CD4-positive, alpha-beta T cell treated with Interleukin-1 beta for 1 hour (primary cell): ENCODE results near the gene GHRHR.

Experiments used
- DNase-seq, 2 donors: peaks; one replicate each; pipeline ENCODE4 v3.0.0-alpha.2; 2020 to 2022

The GHRHR gene

DNA sequence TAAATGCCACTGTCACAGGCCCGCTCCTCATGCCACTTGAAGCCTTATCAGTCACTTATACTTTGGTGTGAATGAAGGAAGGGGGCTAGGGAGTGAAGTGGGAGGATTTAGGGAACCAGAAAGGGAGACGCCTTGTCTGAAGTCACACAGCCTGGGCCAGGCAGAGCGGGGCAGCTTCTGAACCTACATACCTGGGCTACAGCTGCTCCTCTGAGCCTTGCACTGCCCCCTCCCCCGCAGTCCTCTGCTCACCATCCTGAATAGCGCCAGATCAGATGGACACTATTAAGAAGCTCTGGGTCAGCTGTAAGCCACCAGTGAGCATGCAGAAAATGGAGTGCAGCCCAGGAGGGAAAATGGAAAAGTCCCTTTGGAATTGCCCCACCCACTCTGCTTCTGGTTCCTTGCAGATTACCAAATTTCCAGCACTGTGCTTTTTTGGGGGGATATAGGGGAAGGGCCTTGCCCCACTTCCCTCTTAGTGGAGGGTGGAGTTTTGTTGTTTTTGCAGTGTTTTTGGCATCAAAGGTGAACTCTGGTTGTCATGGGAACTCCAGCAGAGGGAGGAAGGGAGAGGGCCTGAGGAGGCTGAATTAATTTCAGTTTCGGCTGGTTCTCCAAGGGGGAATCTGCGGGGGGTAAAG, 53.4 kb downstream of the GHRHR start:
- DNase-seq = peak in 1 of 2 donors; percentile 20

DNA sequence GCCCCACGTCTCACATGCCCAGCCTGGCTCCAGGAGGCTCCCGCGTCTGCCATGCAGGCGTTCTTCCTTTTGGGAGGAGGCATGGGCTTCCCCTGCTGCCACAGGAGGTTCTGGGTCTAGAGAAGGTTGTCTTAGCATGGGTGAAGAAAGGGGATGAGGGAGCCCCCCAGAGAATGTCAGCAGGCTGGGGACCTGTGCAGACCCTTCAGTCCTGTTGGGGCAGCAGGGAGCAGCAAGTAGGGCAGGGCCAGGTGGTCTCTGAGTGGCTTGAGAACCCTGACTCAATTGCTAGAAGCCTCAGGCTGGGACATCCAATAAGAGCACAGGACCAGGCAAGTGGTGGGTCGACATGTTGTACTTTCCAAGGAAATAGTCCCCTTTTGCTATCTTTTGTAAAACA, 54.0 kb downstream of the GHRHR start:
- no peak for DNase-seq

DNA sequence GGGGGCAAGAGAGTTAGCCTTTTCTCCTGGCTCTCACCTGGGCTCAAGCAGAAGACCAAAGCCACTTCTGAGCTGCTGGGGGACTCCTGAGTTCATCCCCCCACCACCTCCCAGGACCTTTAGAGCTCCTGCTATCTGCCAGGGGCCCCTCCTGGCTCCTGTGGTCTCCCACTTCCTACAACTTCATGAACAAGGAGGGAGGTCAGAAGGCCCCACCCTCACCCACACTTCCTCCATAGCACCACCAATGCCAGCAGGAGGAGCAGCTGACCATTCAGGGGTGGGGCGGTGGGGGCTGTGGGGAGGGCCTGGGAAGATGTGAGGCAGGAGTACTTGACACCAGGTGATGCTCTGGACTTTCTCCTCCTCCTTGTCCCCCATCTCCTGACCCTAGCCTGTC, 55.8 kb downstream of the GHRHR start:
- no peak for DNase-seq

DNA sequence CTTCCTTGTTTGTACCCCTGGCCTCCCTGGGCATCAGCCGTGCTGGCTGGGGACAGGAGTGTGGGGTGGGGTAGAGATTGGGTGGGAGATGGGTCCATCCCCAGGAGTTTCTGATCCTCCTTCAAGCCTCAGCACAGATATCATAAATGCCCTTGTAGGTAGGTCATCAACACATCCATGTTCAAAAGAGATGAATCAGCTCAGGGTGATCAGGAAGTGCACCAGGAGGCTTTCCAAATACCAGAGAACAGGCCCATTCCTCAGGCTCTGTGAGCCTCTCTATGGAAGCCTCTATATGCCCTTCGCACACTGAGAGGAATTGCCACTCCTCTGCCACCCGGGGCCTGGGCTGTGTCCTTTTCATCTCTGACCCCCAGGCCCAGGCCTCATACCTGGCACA, 56.4 kb downstream of the GHRHR start:
- no peak for DNase-seq

DNA sequence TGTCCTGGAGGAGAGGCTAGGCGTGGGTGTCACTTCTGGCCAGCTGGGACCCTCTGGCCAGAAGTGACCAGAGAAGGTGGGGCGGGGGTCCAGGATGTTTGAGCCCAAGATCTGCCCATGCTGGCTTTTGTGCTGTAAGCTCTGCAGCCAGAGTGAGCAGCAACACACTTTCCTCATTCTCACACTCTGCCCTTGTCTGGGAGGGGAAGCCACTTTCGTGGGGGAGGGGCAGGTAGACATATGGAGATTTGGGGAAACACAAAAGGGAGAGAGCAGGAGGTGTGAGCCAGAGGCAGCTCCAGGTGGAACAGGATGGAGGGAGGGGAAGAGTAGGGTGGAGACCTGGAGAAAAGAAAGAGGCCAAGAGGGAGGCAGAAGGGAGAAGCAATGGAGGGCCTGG, 56.9 kb downstream of the GHRHR start:
- DNase-seq = no peak

DNA sequence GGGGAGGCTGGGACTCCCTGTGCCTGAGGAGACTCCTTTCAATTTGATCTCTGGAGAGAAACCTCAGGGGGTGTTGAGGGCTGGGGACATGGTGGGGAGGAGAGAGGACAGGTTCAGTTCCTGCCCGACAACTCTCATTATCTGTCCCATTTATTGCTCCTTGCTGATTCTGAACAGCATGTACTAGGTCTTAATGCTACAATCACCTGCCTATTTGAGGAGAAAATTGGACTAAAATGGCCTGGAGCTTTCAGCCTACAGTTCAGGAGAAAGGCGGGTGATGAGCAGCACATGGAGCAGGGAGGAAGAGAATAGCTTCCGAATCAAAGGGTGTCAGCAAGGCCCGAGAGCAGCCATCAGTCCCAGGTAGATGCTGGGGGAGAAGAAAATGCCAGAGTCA, 58.4 kb downstream of the GHRHR start:
- no peak for DNase-seq

DNA sequence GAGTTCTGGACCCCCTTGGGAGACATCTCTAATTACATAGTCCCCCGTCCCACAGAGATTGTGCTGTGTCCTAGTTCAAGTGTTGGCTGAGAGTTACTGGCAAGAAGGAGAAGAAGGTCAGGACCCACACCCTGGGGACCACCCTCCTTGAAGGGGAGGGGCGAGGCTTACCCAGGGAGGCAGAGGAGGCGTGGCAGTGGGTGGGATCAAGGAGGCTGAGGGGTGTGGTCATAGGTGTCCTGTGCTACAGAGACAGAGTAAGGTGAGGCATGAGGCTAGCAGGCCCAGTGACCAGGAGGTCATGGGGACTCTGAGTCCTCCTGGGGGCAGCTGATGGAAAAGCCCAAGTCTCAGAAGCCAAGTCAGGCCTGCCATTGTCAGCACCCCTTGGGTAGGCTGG, 59.0 kb downstream of the GHRHR start:
- no peak for DNase-seq

DNA sequence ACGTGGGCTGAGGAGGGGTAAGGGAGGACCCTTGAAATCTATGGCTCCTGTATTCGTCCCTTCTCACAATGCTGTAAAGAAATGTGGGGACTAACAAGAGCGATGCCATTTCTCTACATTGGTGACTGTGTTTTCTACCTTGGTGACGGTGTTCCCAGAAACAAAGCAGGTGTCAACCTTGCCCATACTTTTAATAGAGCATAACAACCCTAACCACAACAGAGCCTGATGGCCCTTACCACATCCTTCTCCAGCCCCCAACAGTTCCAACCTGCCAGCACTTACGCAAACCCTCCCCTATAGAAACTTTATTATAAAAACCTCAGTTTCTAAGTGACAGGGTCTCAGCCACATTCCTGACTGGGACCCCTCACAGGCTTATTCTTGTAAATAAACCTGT, 60.1 kb downstream of the GHRHR start:
- DNase-seq = peak; percentile 13 to 15

DNA sequence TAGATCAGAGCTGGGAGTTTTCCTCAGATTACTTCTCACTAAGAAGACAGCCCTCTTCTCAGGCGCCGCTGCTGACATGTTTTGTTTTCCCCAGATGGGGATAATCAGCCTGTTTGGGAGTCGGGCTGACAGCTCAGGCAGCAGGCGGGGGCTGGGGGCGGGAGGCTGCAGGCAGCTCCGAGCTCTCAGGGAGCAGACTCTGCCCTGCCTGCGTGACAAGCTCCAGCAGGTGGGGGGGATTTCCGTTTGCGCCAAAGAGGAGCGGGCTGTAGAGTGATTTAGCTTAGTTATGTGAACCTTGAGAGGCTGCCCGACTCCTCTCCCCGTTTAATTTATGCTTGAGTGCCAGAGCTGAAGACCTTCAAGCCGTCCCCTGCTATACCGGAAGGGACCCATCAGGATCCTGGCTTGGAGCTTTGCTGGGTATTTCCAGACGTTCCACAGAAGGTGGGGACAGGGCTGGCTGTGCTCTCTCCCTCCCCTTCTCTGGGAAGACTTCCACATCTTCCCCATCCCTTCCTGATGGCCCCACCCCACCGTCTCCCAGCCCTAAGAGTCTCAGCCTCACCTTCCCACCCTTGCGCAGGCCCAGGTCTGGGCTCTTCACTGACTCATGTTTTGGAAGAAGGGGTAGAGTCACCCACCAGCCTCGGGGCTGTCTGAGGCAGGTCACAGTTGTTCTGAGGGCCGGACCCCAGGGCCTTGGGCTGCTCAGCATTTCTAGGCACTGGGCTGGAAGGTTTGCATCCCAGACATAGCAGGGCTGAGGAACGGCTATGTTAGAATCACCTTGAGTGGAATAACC, 63.6 kb downstream of the GHRHR start:
- no peak for DNase-seq

DNA sequence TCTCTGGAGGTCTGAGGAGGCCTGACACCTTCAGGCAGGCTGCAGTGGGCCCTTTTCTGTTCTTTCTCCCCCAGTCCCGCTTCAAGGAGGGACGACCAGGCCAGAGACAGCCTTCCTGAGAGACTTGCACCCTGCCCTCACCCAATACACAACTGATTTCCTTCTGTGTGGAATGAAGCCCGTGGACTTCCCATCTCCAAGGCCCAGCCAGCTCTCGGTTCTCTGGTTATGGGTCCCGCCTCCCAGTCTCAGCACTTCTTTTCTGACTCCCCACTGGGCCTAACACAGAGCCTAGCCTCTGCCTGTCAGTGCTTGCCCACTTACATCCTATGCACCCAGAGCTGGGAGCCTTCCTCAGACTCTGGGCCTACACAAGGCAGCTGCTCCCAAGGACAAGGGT, 64.3 kb downstream of the GHRHR start:
- DNase-seq = no peak

DNA sequence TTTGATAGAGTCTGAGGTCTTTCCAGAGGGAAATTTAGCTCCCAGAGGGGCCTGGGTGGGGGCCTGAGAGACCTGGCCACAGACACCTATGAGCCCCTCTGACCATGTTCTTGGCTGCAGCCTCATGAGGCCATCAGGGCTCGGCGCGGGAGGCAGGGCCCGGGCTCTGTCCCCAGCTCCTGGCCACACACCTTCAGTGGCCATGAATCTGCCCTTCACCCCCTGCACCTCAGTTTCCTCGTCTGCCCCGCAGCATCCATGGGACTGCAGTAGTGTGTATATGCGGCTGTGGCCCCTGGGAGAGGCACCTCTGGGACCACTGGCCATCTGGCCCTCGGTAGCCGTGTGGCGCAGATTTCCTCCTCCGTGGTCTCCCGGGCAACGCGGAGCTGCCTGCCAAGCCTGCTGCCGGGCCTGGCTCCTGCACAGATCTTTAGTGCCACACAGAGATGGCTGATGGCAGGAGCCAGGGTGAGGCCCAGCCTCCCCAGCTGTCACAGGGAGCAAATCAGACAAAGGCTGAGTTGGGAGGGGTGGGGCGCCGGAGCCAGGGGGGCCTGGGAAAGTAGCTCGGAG, 64.8 kb downstream of the GHRHR start:
- no peak for DNase-seq
